HFF-Myc (cell line): ENCODE measurements around the gene TRIM29.

Source experiments
- DNase-seq: peaks from one replicate; pipeline ENCODE4 v3.0.0-alpha.2; 2011; ENCODE audit warnings: low read depth; ENCODE audit errors: extremely low read depth
- H3K4me3 ChIP-seq: replicated peaks from 2 replicates; pipeline ENCODE4 v1.5.1; 2011; ENCODE audit warnings: low read depth, mild to moderate bottlenecking, control low read depth, low read length
- TF ChIP-seq, protein P1 (sequence below): IDR thresholded peaks from 2 replicates; pipeline ENCODE4 v1.5.1; 2012; ENCODE audit warnings: mild to moderate bottlenecking, low read depth, low read length, control low read depth; ENCODE audit errors: missing control alignments

Gene TRIM29

DNA sequence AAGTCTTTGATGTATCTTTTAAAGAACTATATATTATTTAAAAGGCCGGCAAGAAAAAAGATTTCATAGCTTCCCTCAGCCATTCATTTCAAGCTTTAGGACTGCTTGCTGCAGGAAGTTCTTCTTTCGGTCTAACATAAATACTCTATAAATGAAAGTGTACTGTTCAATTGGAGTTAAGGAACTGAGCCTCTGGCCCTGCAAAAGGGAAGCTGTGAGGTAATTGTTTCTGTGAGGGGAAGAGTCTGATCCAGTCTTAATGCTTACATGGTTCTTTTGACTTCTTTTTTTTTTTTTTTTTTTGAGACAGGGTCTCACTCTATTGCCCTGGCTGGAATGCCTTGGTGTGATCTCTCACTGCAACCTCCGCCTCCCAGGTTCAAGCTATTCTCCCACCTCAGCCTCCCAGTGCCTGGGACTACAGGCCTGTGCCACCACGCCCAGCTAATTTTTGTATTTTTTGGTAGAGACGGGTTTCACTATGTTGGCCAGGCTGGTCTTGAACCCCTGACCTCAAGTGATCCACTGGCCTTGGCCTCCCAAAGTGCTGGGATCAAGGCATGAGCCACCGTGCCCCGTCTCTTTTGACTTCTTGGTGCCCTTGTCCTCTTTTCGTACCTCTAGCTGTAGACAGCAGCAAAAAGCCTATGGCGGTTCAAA, 4.7 kb upstream of the TRIM29 start:
- H3K4me3 ChIP-seq: no peak overlapping the region
- DNase-seq: no peak
- TF ChIP-seq, protein P1, sequence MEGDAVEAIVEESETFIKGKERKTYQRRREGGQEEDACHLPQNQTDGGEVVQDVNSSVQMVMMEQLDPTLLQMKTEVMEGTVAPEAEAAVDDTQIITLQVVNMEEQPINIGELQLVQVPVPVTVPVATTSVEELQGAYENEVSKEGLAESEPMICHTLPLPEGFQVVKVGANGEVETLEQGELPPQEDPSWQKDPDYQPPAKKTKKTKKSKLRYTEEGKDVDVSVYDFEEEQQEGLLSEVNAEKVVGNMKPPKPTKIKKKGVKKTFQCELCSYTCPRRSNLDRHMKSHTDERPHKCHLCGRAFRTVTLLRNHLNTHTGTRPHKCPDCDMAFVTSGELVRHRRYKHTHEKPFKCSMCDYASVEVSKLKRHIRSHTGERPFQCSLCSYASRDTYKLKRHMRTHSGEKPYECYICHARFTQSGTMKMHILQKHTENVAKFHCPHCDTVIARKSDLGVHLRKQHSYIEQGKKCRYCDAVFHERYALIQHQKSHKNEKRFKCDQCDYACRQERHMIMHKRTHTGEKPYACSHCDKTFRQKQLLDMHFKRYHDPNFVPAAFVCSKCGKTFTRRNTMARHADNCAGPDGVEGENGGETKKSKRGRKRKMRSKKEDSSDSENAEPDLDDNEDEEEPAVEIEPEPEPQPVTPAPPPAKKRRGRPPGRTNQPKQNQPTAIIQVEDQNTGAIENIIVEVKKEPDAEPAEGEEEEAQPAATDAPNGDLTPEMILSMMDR: no peak

DNA sequence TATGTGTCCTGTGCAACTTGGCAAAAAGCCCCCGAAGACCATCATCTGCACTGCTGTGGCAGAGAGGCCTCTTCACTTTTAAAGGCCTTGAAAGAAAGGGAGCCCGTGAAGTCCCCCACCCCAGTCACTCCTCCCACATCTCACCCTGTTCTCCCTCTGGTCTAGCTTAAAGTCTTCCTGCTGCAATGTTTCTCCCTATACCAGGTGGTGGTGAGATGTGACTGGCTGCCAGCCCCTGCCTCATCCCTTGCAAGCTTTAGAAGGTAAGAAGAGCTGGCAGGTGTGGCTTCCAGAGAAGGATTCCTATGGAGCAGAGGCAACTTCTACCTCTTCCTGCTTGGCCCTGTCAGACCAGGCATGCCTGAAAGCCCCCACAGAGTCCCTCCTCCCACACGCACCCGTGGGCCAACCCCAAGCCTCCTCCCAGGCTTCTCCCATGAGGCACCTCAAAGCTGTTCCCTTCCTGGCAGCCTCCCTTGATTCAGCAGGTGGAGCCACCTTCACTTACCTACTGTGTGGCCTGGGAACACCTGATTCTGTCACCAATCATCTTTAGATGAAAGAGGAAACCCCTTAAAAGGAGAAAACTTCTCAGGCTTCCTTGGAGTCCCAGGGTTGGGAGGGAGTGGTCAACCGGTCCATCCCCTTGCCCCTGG, 4.0 kb upstream of the TRIM29 start:
- TF ChIP-seq, protein P1: no peak
- DNase-seq: no peak
- H3K4me3 ChIP-seq: no peak overlapping the region

DNA sequence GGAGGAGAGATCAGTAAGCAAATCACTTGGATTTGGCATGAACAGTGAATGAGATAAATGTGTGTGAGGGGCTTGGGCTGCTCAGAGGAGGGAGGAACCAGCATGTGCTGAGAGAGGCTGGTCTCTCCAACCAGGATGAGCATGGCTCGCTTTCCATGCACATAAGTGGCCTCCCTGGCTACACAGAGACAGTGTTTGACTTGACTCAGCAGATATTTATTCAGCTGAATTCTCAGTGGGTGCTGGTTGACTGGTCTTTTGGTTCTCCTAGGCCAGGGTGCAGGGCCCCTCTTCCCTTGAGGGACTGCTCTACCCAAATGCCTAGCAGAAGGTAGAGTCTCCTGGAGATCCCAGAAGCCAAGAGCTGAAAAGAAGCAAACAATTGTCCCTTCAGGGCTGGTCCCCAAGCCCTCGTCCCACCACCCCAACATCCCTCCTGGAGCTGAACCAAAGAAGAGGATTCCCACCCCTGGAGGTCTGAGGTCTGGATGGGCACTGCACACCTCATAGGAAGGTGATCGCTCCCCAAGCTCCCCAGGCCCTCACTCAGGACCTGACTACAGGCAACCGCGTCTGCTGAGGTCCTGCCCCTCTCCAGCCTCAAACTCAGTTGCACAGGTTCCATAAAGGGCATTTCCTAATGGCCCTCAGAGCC, 3.3 kb upstream of the TRIM29 start:
- TF ChIP-seq, protein P1: no peak

DNA sequence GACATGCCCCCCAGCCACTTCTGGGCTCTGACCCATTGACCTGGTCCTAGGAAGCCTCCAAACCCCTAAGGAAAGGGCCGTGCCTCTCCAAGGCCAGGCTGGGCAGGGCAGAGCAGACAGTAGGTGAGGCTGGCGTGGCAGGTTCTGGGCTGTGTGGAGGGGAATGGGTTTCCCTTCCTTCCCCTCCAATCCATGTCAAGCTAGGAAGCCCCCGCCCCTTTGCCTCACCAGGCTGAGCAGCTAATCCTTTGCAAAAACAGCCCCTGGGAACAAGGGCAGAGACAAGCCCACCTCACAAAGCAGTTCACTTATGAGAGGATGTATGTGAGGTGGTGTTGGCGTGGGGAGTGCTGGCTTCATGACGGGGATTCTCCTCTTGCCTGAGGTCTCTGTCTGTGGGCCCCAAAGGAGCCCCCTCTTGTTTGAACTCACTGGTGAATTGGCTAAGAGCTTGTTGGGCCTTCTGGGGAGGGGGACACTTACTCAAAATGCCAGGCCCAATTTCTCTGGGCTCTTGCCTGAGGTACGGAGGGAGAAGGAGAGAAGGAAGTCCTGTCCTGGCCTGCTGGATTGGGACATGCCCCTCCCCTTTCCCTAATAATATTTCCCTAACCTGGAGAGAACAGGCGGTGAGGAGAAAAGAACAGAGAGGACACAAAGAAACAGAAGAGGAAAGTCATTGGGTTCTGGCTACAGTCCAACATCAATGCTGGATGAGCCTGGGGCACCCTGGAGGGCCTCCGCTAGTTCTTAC, 1.6 kb upstream of the TRIM29 start:
- TF ChIP-seq, protein P1: no peak
- no peak overlapping the region for H3K4me3 ChIP-seq
- DNase-seq: no peak

More for the DNA sequence above, 3.3 kb upstream of the TRIM29 start:
- no peak overlapping the region for H3K4me3 ChIP-seq
- DNase-seq: no peak

DNA sequence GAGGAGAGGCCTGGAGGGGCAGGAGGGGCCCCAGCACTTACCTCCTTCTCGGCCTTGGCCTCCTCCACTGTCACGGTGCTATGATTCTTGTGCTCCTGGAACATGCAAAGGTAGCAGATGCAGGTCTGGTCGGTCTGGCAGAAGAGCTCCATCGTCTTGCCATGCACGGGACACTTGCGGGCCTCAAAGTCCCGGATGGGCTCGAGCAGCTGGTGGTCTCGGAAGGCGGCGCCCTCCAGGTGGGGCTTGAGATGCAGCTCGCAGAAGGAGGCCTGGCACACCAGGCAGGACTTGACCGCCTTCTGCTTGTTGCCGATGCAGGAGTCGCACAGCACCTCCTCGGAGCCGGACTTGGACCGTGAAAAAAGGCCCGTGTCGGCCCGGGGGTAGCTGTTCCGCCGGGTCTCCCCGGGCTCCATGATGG, 714 bp downstream of the TRIM29 start:
- no peak for DNase-seq
- no peak overlapping the region for H3K4me3 ChIP-seq
- TF ChIP-seq, protein P1: no peak

DNA sequence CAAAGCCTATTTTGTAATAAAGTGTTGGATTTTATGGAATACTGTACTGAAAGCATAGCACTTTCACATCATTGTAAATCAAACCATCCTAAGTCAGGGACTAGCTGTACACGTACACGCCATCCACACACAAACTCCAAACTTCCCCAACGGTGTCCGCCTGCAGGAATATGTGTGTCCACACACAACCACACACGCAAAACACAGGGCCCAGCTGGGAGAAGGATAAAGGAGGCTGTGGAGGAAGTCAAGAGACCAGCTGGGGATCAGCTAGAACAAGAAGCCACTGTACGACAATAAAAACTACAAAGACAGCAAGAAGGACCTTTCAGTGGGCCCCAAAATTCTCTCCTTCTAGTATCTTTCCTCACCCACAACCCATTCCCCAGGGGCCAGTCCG, 1.6 kb downstream of the TRIM29 start:
- DNase-seq: no peak
- no peak overlapping the region for H3K4me3 ChIP-seq
- TF ChIP-seq, protein P1: no peak
